HepG2 (cell line): ENCODE data around the gene DDX23. TPM values are rescaled to one million over a fixed set of nuclear protein-coding genes. Genes with fewer than 3 reads are reported as not detected.
"Not testable (repeated sequence)": the region's sequence is repeated elsewhere in the genome, so short reads cannot be mapped to it uniquely, and the experiment has no call there.

Experiments used
- ATAC-seq: fragments of 200-7000 bp; cut with Tn5 transposase; 3 replicates; pipeline ENCODE4 v1.9.1; 2020; ENCODE audit warnings: mild to moderate bottlenecking, moderate library complexity
- BruUV-seq: library from RNA; stranded (reverse); fragments of 400-500 nt; replicated peaks from 2 replicates; lab custom pipeline; 2021; lab: Mats Ljungman, UMichigan
- CTCF ChIA-PET: fragments of 300-600 bp; formaldehyde crosslinking; extraction: SDS; loops from one replicate; lab custom pipeline; 2021; ENCODE audit warnings: low total read pairs, inconsistent platforms, low intra/inter-chr PET ratio; lab: Yijun Ruan, JAX
- POLR2A ChIA-PET: fragments of 350-600 bp; sonication (Branson Sonifier 250); formaldehyde crosslinking; loops from one replicate; lab custom pipeline; 2020; ENCODE audit warnings: antibody characterized with exemption, inconsistent platforms; lab: Yijun Ruan, JAX
- DNase-seq: peaks from one replicate; pipeline ENCODE4 v3.0.0-alpha.2; 2015; ENCODE audit warnings: low spot score
- FAIRE-seq: peaks from 3 replicates; lab custom pipeline; 2011; peaks lifted over from hg19 to GRCh38; lab: Jason Lieb, UNC
- H2AFZ ChIP-seq: one replicate; pipeline ENCODE4 v1.6.1; 2011; ENCODE audit warnings: low read length, inconsistent platforms
- H3K27ac ChIP-seq: fragments of 300-600 bp; 3 replicates; pipeline ENCODE4 v1.8.0; 2011; ENCODE audit warnings: mixed run types, mild to moderate bottlenecking, mixed read lengths, low read length, inconsistent platforms; ENCODE audit not compliant: insufficient read depth; ENCODE audit errors: extremely low read length
- H3K27me3 ChIP-seq, 2 experiments: fragments of 200-600 bp in 1 of 2; 2 replicates in 1 of 2; 3 replicates in 1 of 2; pipeline versions ENCODE4 v1.6.0 to v1.8.0; 2011; ENCODE audit warnings: low read length in 2 of 2, mild to moderate bottlenecking in 2 of 2, moderate library complexity in 2 of 2, inconsistent platforms in 1 of 2; ENCODE audit not compliant: insufficient read depth in 2 of 2, control insufficient read depth in 1 of 2
- H3K36me3 ChIP-seq, 2 experiments: fragments of 200-600 bp in 1 of 2; replicated peaks in 1 of 2; 2 replicates in 1 of 2; 3 replicates in 1 of 2; pipeline versions ENCODE4 v1.5.1 to v1.8.0; 2011; ENCODE audit warnings: low read length in 2 of 2, inconsistent platforms in 1 of 2; ENCODE audit not compliant: insufficient read depth in 2 of 2, control insufficient read depth in 1 of 2
- H3K4me1 ChIP-seq: 2 replicates; pipeline ENCODE4 v1.5.1; 2012; ENCODE audit warnings: low read length, inconsistent platforms; ENCODE audit not compliant: insufficient read depth
- H3K4me2 ChIP-seq: 2 replicates; pipeline ENCODE4 v1.6.0; 2011; ENCODE audit warnings: low read depth, low read length, inconsistent platforms
- H3K4me3 ChIP-seq, 3 experiments: fragments of 200-600 bp in 1 of 3; sonication (generic), shearing (Covaris generic) in 1 of 3; replicated peaks in 1 of 3; 2 replicates each; pipeline ENCODE4 v1.5.1; 2011 to 2016; ENCODE audit warnings: low read length in 3 of 3, inconsistent platforms in 2 of 3, low read depth in 2 of 3, mild to moderate bottlenecking in 2 of 3, control low read depth in 1 of 3, mixed read lengths in 1 of 3; ENCODE audit not compliant: insufficient read depth in 1 of 3
- H3K79me2 ChIP-seq: one replicate; pipeline ENCODE4 v1.6.1; 2011; ENCODE audit warnings: low read length, inconsistent platforms; ENCODE audit not compliant: insufficient read depth
- H3K9ac ChIP-seq: 2 replicates; pipeline ENCODE4 v1.6.0; 2011; ENCODE audit warnings: mild to moderate bottlenecking, low read depth, low read length, inconsistent platforms; ENCODE audit not compliant: insufficient read depth
- H3K9me3 ChIP-seq: 2 replicates; pipeline ENCODE4 v1.5.1; 2012; ENCODE audit warnings: mild to moderate bottlenecking, low read length
- H4K20me1 ChIP-seq: 2 replicates; pipeline ENCODE4 v1.6.0; 2011; ENCODE audit warnings: inconsistent platforms, mild to moderate bottlenecking, low read length, moderate library complexity; ENCODE audit not compliant: insufficient read depth
- FOXA1 ChIP-seq, 2 experiments: fragments of 450-650 bp in 1 of 2; sonication (generic) in 1 of 2; formaldehyde crosslinking in 1 of 2; IDR thresholded peaks; 2 replicates each; pipeline versions ENCODE4 v1.4.0 to v1.6.1; 2016 to 2020; ENCODE audit warnings: missing genetic modification reagents in 1 of 2
- HOXD1 ChIP-seq: sonication (generic); formaldehyde crosslinking; IDR thresholded peaks from 2 replicates; pipeline ENCODE4 v1.5.0; 2020; ENCODE audit warnings: missing genetic modification reagents
- KDM6A ChIP-seq: IDR thresholded peaks from 2 replicates; pipeline ENCODE4 v1.6.1; 2016; ENCODE audit warnings: low read depth
- MIXL1 ChIP-seq: IDR thresholded peaks from 2 replicates; pipeline ENCODE4 v1.6.1; 2016
- NR2F6 ChIP-seq, 2 experiments: IDR thresholded peaks; 2 replicates each; pipeline ENCODE4 v1.6.1; 2016; ENCODE audit warnings: antibody characterized with exemption in 1 of 2, mild to moderate bottlenecking in 1 of 2
- RARA ChIP-seq: IDR thresholded peaks from 2 replicates; pipeline ENCODE4 v1.6.1; 2016; ENCODE audit warnings: missing genetic modification reagents, missing compliant biosample characterization
- SP5 ChIP-seq: IDR thresholded peaks from 2 replicates; pipeline ENCODE4 v1.6.1; 2016; ENCODE audit warnings: low read depth, borderline replicate concordance
- TAF1 ChIP-seq: sonication (generic); formaldehyde crosslinking; IDR thresholded peaks from 2 replicates; pipeline ENCODE4 v1.4.0; 2020; ENCODE audit warnings: missing genetic modification reagents
- ZNF256 ChIP-seq: sonication (generic); formaldehyde crosslinking; conservative IDR thresholded peaks from 2 replicates; pipeline ENCODE4 v1.4.0; 2020; ENCODE audit warnings: missing genetic modification reagents
- ZNF331 ChIP-seq: sonication (generic); formaldehyde crosslinking; IDR thresholded peaks from 2 replicates; pipeline ENCODE4 v1.4.0; 2020; ENCODE audit warnings: missing genetic modification reagents
- ZNF446 ChIP-seq: sonication (generic); formaldehyde crosslinking; IDR thresholded peaks from 2 replicates; pipeline ENCODE4 v1.5.0; 2020; ENCODE audit warnings: mild to moderate bottlenecking, missing genetic modification reagents
- ZNF549 ChIP-seq: sonication (generic); formaldehyde crosslinking; IDR thresholded peaks from 2 replicates; pipeline ENCODE4 v1.5.0; 2020; ENCODE audit warnings: missing genetic modification reagents
- ZNF598 ChIP-seq: sonication (generic); formaldehyde crosslinking; IDR thresholded peaks from 2 replicates; pipeline ENCODE4 v1.5.1; 2020; ENCODE audit warnings: mild to moderate bottlenecking, missing genetic modification reagents, borderline replicate concordance
- ZNF746 ChIP-seq: sonication (generic); formaldehyde crosslinking; IDR thresholded peaks from 2 replicates; pipeline ENCODE4 v1.8.0; 2022; ENCODE audit warnings: mild to moderate bottlenecking, missing genetic modification reagents
- ZNF749 ChIP-seq: sonication (generic); formaldehyde crosslinking; IDR thresholded peaks from 2 replicates; pipeline ENCODE4 v1.8.0; 2022; ENCODE audit warnings: mild to moderate bottlenecking, missing genetic modification reagents, moderate library complexity, borderline replicate concordance
- ZNF780A ChIP-seq: sonication (generic); formaldehyde crosslinking; IDR thresholded peaks from 2 replicates; pipeline ENCODE4 v1.8.0; 2022; ENCODE audit warnings: mild to moderate bottlenecking, missing genetic modification reagents, moderate library complexity
- ZSCAN29 ChIP-seq: sonication (generic); formaldehyde crosslinking; conservative IDR thresholded peaks from 2 replicates; pipeline ENCODE4 v1.4.0; 2020; ENCODE audit warnings: mild to moderate bottlenecking, missing genetic modification reagents
- WGBS: methylation state at CpG from one replicate; pipeline ENCODE4 v1.1.6; 2017; ENCODE audit warnings: low lambda C conversion rate; 5-methylcytosine and 5-hydroxymethylcytosine counted together
- in situ Hi-C: cut with HindIII; loops from 2 replicates; pipeline ENCODE4 v1.10.0; 2017; ENCODE audit warnings: low pct_unique_long_range_greater_than_20kb; ENCODE audit not compliant: extremely low pct_ligation_motif_present
- intact Hi-C: fragments of 100-400 bp; cut with micrococcal nuclease; formaldehyde crosslinking; loops from one replicate; pipeline ENCODE4 v1.10.0; 2022; ENCODE audit not compliant: unreplicated experiment
- polyA plus RNA-seq, 8 experiments: library from polyadenylated mRNA; depleted of rRNA in 3 of 8; stranded (reverse) in 7 of 8; unstranded in 1 of 8; fragments of >200 nt; fragmentation: Illumina TruSeq in 4 of 8; extraction: Trizol in 4 of 8; gene quantifications; 2 replicates each; pipeline versions ENCODE4 v1.2.1 to v1.2.3, GENCODE V29; 2011 to 2016; ENCODE audit warnings: low read depth in 4 of 8, missing spikeins in 1 of 8, mixed read lengths in 1 of 8; ENCODE audit not compliant: insufficient read depth in 1 of 8
- total RNA-seq, 5 experiments: library from RNA; depleted of rRNA; stranded (reverse); fragments of >200 nt; fragmentation: Illumina TruSeq; extraction: Trizol; gene quantifications; 2 replicates each; pipeline ENCODE4 v1.2.3, GENCODE V29; 2016; ENCODE audit warnings: low read depth in 1 of 5
- TF ChIP-seq, protein P1 (sequence below): sonication (generic); formaldehyde crosslinking; conservative IDR thresholded peaks from 2 replicates; pipeline ENCODE4 v1.8.0; 2022; ENCODE audit warnings: low read depth, missing genetic modification reagents

DDX23 gene
- total and polyA plus RNA-seq, 2 of the 13 experiments (the other 11 are each of a cell fraction or from before 2014, with no cell fraction given): 35.7 to 90.0 TPM

DNA sequence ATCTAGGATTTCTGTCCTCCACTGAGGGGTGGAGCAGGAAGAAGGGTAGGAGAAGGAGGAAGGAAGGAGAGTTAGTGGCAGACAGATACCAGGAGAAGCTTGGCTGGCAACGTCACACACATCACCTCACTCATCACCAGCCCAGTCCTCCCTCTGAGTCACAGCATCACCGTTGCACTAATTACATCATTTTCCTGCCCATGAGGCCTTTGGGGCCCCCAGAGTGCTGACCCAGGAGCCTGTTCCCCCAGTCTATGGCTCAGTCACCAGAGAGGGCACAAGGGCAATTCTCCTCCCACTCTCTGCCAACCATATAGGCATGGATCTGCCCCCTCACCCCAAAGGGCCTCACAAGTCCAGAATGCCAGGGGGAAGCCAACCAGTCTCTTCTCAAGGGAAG lies 9.1 kb upstream of the DDX23 start (continued):
- TF ChIP-seq ZNF446 (CRISPR knock-in tag) (no peak), ZNF749 (no peak), ZNF549 (CRISPR knock-in tag) (no peak), ZNF331 (CRISPR knock-in tag) (no peak), FOXA1 (IDR thresholded peaks at IDR 0.05) (no peak), FOXA1 (CRISPR knock-in tag; IDR thresholded peaks at IDR 0.05) (no peak)

DNA sequence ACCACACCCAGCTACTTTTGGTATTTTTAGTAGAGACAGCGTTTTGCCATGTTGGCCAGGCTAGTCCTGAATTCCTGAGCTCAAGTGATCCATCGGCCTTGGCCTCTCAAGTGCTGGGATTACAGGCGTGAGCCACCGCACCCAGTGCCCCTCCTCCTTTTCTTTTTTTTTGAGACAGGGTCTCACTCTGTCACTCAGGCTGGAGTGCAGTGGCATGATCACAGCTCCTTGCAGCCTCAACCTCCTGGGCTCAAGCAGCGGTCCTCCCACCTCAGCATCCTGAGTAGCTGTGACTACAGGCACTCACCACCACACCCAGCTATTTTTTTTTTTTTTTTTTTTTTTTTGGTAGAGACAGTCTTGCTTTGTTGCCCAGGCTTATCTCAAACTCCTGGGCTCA lies 8.3 kb upstream of the DDX23 start:
- H3K27me3 ChIP-seq, CTCF ChIA-PET, H3K79me2 ChIP-seq, H4K20me1 ChIP-seq, H3K4me3 ChIP-seq, in situ Hi-C loops, DNase-seq, BruUV-seq, H3K9me3 ChIP-seq, ATAC-seq, H3K4me2 ChIP-seq, FAIRE-seq, H3K36me3 ChIP-seq, H2AFZ ChIP-seq, intact Hi-C loops, H3K9ac ChIP-seq, H3K27ac ChIP-seq: not testable (repeated sequence)
- 89% methylated on average over 5 of the region's 5 CpGs for WGBS
- POLR2A ChIA-PET: interaction anchor here (0.9 to 1.2 kb wide), 3 partner anchors 23 to 97 kb away, joined by 3 read pairs; partner anchors contain the start of gene ARF3
- H3K4me1 ChIP-seq: peaks cover 25% of the 10 kb centered on the region

DNA sequence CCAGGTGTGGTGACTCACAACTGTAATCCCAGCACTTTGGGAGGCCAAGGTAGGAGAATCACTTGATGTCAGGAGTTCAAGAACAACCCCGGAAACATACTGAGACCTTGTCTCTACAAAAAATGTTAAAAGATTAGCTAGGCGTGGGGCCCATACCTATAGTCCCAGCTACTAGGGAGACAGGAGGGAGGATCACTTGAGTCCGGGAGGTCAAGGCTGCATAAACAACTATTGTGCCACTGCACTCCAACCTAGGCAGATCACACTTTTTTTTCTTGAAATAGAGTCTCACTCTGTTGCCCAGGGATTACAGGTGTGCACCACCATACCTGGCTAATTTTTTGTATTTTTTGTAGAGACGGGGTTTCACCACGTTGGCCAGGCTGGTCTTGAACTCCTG lies 7.6 kb upstream of the DDX23 start:
- intact Hi-C loops (no loop called here), in situ Hi-C loops (no loop called here)
- H3K4me1 ChIP-seq: peaks cover 19% of the 10 kb centered on the region
- peak; percentile 74 for ATAC-seq
- H3K9ac ChIP-seq: no peak overlapping the region
- no TSS peak for BruUV-seq
- POLR2A ChIA-PET: interaction anchor here (0.9 to 1.2 kb wide), 4 partner anchors 24 to 98 kb away, joined by 3 to 4 read pairs (median 3); partner anchors contain the start of gene ARF3
- CTCF ChIA-PET: no interaction called here
- H3K4me2 ChIP-seq: peak overlapping the region; percentile 31; the same call in 1 of the 2 replicates
- H4K20me1 ChIP-seq: no peaks in the 10 kb centered on the region
- no peaks in the 10 kb centered on the region for H3K9me3 ChIP-seq
- 48% methylated on average over 4 of the region's 5 CpGs for WGBS
- H3K4me3 ChIP-seq: no peak overlapping the region
- FAIRE-seq: peak; percentile 21
- H2AFZ ChIP-seq: no peak overlapping the region
- no peak overlapping the region for H3K27ac ChIP-seq
- no peaks in the 10 kb centered on the region for H3K79me2 ChIP-seq
- H3K36me3 ChIP-seq: peaks cover 0 to 1% of the 10 kb centered on the region in 2 experiments; a peak in 2 of 5 replicates
- peak; percentile 32 for DNase-seq
- no peaks in the 10 kb centered on the region for H3K27me3 ChIP-seq
- TF ChIP-seq KDM6A (no peak), ZNF780A (CRISPR knock-in tag) (no peak), SP5 (peak; percentile 40; the same call in 1 of the 2 replicates), ZNF598 (CRISPR knock-in tag) (no peak), ZNF256 (CRISPR knock-in tag) (no peak), RARA (peak; percentile 66), MIXL1 (CRISPR knock-in tag) (no peak), NR2F6 (IDR thresholded peaks at IDR 0.05) (peak; percentile 62), NR2F6 (CRISPR knock-in tag; IDR thresholded peaks at IDR 0.05) (peak; percentile 75), ZSCAN29 (no peak), TAF1 (CRISPR knock-in tag) (no peak), ZNF746 (CRISPR knock-in tag) (no peak), HOXD1 (no peak)
- TF ChIP-seq, protein P1, sequence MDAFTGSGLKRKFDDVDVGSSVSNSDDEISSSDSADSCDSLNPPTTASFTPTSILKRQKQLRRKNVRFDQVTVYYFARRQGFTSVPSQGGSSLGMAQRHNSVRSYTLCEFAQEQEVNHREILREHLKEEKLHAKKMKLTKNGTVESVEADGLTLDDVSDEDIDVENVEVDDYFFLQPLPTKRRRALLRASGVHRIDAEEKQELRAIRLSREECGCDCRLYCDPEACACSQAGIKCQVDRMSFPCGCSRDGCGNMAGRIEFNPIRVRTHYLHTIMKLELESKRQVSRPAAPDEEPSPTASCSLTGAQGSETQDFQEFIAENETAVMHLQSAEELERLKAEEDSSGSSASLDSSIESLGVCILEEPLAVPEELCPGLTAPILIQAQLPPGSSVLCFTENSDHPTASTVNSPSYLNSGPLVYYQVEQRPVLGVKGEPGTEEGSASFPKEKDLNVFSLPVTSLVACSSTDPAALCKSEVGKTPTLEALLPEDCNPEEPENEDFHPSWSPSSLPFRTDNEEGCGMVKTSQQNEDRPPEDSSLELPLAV (CRISPR knock-in tag): no peak
